ENCODE results near the gene PDCD4.
"Not testable (repeated sequence)": the region's sequence is repeated elsewhere in the genome, so short reads cannot be mapped to it uniquely, and the experiment has no call there.

PDCD4 gene

DNA sequence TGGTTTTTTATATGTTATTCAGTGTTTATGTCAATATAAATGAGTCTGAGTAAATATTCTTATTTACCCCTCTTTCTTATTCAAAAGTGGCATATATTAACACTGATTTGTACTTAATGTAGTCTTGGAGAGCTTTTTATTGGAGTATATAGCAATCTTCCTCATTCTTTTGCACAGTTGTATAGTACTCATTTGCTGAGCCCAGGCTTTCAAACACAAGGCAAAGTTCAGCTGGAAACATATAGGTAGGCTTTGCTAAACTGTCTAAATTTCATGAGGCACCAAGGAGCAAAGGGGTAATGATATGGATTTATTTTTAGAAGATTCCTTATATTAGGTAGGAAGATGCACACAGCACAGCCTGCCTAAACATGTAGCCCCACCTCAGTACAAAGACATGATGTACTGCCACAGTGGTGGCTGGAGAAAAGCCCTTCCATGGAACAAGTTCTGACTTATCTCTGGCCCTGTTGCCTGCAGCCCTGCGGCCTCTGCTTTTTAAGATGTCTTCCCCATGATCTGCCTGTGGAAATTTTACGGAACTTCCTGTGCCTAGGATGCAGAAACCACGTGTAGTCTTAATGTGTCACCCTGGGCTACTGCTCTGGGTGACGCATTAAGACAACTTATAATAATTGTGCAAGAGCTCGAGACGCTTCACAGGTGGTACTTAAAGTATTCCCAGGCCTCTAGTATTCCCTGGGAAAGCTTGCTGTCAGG lies 9.6 kb upstream of the PDCD4 start:
- DNase-seq, result no peak

DNA sequence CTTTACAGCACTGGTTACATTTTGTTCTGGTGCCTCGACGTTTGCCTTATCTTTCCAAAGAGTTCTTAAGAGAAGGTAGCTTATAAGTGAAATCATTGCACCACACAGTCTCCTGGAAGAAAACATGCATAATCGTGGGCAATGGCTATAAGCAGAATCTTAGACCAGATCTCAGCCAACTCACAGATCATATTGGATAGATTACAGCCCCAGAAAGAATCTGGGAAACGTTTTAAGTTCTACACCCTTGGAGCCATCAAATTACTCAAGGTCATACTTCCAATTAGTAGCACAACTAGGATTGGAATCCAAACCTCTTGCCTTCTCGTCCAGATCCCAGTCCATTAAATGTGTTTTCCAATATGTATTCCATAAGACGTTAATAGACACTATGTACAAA lies 8.8 kb upstream of the PDCD4 start:
- DNase-seq, result no peak

DNA sequence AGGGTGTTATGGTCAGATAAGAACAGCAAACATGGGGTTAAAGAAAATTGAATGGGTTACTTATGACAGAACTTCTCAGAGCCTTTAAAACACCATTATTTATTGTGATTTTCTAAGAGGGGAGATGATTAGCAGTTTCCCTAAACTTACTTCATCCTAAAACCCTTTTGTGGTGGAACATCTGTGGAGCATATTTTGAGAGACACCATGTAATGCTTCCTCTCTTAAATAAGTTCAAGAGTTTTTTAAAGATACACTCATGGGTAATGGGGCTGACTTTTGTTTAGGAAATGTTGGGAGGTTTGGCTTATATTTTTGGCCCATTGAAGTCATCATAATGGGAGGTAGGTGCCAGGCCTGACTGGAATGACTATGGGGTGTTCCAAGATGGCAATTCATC lies 8.4 kb upstream of the PDCD4 start:
- no peak for DNase-seq

DNA sequence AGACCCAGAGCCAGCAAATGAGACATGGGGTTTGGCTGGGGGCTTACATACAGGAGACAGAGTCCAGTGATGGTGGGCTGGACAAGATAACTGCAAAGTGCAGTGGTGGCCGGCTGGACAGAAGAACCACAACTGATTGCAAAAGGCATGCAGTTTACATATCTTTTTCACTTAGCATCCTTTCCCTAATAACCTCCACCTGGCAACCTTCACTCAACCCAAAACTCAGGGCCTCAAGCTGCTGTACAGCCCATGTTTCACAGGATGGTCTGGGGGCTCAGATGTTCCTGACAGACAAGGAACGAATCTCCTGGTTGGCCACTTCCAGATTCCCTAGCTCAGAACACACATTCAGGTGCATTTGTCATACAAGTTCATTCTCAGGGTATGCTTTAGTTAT lies 7.8 kb upstream of the PDCD4 start:
- DNase-seq, result no peak

DNA sequence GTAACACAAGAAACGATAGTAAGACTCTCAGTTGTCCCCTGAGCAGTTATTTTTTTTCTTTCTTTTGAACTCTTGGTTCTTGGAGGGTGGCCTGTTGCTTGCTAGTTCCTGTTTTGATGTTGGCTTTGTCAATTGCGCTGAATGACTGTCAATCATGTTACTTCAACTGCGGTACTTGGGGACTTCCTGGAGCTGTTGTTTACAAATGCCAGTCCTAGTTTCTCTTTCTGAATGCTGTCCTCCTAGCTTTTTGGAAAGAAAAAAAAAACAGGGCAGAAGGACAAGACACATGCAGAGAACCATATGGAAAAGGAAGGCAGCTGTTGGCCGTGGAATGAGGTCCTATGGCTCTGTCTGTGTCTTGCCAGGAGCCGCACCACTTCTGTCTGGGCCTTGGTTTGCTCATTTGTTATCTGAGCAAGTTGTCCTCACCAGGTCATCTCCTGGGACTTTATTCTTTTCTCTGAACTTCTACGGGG lies 7.0 kb upstream of the PDCD4 start:
- no peak for DNase-seq

DNA sequence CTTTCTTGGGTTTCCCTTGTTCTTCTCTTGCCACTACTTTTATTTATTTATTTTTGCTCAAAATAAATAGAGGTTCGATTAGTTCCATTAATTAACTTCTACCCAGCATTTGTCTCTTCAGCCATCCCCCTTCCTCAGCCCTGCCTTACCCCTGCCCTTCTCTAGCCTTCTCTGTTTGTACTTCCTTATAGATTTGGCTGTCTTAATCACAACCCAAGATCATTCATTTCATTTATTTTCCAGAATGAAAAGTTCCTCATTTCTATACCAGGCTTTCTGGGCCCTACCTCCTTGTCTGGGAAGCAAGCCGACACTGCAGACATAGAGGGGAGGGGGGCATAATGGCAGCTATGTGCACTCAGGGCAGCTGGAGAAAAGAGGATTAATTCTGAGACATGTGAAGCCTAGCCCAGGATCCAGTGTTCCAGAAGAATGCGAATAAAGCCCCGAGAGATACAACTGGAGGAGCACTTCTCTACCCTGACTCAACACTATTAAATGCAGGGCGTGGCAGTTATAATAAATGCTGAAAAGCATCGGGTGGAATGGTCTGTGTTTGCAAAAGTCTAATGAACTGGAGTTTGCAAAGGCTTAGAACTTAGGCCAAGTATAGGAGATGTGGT lies 6.4 kb upstream of the PDCD4 start:
- DNase-seq, result peak; percentile 78

DNA sequence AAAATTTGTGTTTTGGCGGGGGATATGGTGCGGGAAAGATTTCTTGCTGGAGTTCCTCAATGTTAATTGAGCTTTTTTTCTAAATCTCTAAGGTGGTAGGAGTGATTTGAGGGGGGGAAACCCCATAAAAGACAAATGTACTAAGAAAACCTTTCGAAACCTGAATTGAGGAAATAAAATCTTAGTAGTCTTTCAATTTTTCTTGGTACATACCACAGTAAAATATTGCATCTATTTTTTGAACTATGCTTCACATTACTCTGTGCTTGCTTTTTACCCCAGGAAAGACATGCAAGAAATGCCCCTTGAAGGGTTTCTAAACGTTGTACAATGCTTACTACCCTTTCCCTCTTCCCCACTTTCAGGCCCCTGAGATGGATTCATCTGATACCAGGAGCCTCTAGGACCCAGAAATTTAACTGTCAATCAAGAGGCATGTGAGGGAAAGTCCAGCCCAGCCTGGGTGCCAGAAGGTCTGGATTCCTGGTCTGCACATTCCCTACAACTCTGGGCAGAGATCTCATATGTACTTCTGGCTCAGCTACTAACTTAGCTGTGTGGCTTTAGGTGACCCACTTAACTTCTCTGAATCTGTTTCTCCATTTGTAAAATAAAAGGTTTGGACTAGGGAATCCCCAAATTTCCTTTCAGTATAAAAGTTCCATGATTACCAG lies 5.8 kb upstream of the PDCD4 start:
- peak; percentile 46 for DNase-seq

DNA sequence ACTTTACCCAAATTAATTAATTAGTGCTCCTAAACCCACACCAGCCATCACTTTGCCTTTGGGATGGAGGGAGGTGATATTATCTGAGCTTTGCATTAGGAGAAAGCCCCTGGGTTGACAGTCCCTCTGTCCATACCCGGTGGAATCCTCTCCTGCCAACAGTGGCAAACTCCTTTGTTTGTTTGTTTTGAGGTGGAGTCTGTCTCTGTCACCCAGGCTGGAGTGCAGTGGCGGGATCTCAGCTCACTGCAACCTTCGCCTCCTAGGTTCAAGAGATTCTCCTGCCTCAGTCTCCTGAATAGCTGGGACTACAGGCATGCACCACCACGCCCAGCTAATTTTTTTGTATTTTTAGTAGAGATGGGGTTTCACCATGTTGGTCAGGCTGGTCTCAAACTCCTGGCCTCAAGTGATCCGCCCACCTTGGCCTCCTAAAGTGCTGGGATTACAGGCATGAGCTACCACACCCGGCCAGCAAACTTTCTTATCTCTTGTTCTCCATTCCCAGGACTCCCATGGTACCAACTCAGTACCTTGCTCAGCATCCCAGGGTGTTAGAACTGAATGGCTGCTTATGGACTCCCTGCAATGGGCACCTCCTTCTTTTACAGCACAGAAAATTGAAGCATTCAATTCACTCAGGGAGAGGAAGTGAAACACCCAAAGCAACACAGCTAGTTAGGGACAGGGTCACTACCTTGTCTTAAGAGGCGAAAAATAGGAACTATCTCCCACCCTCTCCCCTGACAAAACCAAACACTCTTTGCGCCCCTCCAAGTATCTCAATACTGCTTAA lies 4.5 kb upstream of the PDCD4 start:
- not testable (repeated sequence) for DNase-seq

DNA sequence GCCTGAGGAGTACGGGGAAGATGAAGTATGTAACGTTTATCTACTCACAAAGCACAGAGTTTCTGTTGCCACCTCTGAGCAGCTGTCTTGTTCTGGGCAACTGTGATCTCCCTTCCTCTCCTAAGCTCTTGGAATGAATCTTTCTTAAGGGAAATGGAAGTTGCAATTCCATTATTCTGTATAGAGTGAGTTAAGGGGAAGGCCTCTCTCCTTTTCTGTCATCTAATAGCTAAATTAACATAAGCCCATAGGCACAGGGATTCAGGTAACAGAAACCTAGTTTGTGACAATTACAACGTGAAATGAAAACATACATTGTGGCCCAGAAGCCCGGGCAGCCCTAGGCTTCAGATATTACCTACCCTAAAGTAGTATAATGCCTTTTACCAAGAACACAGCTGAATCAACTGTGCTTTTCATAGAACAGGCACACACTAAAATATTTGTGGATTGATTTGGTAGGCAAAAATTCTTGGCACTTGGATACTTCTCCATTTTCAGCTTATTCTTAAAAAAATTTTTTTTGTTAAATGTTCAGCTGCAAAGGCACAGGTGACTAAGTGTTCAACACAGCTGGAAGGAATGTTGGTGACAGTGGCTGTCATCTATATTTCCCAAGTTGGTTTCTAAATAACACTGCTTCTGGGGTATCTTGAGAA lies 3.8 kb upstream of the PDCD4 start:
- DNase-seq, result no peak

DNA sequence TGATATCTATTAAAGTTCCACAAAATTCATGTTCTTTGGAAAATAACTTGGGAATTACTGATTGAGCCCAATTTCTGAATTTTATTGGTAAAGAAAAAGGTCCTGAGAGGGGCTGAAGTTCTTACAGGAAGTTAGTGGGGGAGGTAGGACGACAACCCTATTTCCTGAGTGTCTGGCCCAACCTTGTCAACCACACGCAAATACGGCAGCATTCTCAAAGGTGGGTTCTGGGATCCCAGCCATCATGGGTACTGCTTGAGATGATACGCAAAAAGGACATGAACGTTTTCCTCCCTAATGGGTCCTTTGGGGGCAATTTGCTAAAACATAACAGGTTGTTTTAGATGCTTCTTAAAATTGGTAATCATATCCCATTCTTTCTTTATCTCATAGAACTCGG lies 2.7 kb upstream of the PDCD4 start:
- DNase-seq, result no peak

DNA sequence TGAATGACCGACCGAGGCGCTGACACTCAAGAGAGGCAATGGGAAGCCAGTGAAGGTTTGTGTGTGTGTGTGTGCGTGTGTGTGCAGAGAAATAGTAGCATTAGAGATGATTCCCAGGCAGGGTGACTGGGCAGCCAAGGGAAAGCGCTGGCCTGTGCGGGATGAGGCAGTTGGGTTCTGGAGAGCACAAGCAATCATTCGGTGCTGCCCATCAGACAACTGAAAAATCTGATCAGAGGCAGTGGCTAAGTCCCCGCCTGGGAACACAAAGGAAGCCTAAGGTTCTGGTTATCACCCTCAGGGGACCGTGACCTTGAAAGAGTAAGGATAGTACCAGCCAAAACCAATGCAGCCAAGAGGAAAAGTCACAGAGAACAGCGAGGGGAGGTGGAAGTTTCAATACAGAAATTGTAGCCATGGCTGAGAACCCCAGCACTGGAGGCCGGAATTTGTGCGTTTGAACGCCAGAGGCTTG lies 868 bp upstream of the PDCD4 start:
- DNase-seq, result no peak

DNA sequence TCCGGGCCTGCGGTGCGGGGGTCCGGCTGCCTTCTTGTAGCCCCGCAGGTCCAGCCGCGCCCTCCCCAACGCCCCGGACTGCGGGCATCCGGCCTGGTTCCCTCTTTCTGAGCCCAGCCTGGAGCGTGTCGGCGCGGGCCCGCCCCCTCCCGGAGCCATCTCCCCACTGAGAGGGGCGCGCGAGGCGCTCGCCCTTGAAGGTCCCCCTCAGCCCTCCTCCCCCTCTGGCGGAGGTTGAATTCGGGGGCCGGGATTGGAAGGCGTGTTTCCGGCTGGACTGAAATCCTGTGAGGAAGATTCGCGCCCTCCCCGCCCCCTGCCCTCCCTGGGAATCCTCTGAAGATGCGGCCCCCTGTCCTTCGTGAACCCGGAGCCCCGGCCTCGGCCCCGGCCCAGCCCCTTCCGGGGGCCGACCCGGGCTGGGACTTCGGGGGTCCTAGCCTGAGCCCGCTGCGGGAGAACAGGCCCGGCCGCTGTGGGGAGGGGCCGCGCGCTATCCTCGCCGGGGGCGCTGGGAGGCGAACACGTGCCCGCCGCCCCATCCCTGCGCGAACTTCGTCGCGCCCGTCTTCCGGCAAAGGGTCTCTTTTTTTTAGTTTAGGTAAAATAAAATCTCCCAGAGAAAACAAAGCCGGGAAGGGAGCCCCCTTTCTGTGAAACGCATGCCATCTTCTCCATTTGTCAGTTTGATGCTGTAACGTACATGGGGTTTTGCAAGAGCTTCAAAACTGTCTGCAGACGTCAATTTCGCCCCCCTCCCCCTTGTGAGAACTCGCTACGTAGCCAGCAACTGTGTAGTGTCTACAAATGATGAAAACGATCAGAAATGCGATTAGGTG lies 636 bp downstream of the PDCD4 start:
- DNase-seq, result peak; percentile 47

DNA sequence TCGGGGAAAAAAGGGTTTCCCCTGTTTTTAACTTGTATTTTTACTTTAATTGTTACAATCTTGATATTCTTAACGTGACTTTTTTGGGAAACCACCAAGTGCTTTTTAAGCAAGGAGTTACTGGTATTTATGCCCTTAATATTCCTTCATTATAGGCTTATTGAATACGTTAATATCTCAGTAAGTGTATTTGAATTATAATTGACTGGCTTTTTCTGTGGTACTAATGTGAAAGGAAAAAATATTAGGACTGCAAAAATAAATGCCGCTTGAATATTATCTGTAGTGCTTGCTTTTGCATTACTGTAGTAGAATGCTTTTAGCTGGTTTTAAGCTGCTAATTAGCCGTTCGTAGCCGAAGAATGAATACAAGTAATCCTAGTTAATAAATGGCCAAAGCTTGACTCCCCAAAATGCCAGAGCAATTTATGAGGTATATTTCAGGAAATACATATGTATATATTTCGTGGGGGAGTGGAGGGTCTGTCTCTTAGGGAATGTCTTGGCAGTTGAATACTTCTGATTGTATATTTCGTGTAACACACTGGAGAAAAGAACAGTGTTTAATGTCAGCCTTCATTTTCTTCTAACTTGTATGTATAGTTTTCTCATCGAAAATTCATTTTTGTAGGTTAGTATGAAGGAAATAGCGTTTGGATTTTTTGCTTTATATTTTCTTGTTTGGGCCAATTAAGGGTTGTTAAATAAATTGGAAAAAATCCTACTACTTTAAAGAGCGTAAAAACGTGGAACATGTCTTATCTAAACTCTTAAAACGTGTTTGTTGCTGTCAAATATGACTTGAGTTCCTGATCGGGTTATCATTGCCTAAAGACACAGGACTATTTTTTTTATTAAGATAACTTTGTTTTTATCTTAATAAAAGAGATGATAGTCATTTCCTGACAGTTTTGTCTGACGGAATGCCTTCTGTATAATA lies 1.5 kb downstream of the PDCD4 start:
- DNase-seq, result no peak

DNA sequence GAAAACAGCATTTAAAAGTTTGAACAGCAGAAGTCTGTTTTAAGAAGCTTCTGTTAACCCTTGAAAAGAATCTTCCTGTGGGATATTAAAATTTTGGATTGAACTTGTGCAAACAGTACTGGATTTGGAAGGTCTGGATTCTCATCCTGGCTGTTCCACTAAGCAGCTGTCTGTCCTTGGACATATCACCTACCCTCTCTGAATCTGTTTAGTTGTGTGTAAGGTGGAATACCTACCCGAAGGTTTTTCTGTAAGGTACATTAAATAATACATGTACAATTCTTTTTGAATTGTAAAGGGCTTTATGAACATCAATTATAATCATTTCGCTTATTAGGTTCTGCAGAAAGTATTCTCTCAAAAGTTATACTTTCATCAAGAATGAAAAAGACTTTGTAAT lies 2.2 kb downstream of the PDCD4 start:
- DNase-seq, result no peak

DNA sequence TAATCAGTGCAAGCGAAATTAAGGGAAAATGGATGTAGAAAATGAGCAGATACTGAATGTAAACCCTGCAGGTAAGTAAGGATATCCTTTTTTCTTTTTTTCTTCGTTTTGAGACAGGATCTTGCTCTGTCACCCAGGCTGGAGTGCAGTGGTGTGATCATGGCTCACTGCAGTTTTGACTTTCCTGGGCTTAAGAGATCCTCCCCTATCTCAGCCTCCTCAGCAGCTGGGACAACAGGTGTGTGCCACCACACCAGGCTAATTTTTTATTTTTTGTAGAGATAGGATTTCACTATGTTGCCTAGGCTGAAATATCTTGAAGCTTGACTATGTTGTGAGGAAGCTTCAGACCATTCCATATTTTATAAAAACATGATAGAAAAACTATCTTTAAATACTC lies 4.3 kb downstream of the PDCD4 start:
- no peak for DNase-seq

DNA sequence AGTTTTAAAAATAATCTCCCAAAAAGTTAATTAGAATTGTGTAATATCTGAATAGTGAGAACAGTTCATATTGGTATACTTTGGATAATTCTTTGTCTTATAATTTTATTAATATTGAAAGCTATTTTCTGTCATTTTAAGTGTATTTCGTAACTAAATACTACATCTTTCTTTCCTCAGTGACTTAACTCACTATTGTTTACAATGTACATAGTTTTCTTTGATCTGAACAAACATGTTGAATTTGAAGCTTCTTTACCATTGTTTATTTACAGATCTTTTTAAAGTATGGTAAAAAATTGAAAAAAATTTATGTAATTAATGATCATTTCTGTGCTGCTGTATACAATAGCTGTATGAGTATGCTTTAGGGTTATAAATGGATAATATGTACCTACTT lies 5.1 kb downstream of the PDCD4 start:
- DNase-seq, result no peak

DNA sequence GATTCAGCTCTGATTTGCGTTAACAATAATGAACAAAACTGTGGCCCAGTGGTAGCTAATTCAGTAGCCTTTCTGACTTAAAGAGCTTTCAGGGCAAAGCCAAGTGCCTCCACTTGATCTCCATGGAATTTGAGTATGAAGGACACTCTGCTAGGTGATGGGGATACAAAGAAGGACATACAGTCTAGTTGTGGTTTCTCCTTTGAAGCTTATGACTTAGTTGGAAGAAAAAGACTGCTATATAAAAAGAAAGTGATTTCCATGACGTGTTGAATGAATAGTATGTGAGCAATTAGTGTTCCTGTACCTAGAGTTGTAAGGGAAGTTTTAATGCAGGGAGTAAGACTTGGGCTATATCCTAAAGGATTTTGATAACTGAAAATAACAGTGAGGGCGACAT lies 8.3 kb downstream of the PDCD4 start:
- DNase-seq, result no peak

DNA sequence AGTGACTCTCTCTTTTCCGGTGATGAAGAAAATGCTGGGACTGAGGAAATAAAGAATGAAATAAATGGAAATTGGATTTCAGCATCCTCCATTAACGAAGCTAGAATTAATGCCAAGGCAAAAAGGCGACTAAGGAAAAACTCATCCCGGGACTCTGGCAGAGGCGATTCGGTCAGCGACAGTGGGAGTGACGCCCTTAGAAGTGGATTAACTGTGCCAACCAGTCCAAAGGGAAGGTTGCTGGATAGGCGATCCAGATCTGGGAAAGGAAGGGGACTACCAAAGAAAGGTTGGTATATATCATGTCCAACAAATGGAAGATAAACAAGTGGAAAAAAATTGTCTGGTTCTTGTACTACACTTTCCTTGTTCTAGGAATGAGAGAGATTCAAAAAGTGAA lies 9.5 kb downstream of the PDCD4 start:
- no peak for DNase-seq

DNA sequence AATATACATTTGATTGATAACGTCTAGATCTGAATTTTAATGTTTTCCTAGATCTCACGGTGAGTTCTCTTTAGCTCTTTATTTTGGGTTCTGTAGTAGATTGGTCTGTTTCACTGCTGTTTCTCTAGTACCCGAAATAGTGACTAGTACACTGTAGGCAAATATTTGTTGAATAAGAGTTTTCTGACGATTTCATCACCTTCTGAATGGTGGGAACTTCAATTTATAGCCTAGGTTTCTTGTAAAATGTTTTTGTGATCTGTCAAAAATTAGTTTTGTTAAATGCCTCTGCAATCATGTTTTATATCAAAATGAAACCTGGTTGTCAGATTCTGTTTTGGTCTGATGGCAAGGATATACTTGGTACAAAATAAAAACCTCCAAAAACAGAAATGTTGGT lies 10.2 kb downstream of the PDCD4 start:
- DNase-seq, result no peak

DNA sequence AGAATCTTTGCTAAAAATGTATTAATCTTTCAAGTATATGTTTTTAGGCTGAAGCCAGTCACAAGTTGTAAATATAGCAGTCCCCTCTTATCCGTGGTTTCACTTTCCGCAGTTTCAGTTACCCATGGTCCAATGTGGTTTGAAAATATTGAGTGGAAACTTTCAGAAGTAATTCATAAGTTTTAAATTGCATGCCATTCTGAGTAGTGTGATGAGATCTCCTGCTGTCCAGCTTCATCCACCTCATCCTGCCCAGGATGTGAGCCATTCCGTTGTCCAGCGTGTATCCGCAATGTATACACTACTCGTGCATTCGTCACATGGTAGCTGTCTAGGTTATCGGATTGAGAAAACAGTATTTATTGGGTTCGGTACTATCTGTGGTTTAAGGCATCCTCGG lies 12.2 kb downstream of the PDCD4 start:
- DNase-seq, result no peak

Measured in NCI-H226 (cell line).